ENCODE data around the gene VAMP1. TPM values are rescaled to one million over a fixed set of nuclear protein-coding genes. Genes with fewer than 3 reads are reported as not detected.
A peak's percentile ranks its signal among the peaks of the same experiment; 100 is the strongest.

The VAMP1 gene
- total and polyA plus RNA-seq, 2 of the 13 experiments (the other 11 are each of a cell fraction or from before 2014, with no cell fraction given) = 2.5 to 7.4 TPM

DNA sequence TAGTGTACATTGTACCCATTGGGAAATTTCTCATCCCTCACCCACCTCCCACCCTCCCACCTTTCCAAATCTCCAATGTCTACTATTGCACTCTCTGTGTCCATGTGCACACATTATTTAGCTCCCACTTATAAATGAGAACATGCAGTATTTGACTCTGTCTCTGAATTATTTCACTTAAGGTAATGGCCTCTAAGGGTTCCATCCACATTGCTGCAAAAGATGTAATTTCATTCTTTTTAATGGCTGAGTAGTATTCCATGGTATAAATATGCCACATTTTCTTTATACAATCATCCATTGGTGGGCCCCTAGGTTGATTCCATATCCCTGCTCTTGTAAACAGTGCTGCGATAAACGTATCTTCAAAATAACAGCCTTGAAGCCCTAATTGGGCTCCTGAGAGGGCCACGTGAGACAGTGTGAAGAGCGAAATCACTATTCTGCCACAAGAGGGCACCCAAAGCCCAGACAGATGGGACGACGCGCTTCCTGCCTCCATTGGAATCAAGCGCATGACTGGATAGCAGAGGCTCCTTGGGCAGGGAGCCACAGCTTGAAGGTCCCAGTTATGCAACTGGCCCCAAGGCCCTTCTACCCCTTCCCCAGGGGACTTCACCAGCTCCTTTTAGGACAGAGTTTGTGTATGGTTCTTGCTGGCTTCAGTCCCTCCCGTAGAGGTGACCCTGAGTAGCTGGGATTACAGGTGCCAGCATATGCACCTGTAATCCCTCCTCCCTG, 47.0 kb downstream of the VAMP1 start (continued):
- TF ChIP-seq, protein P1, sequence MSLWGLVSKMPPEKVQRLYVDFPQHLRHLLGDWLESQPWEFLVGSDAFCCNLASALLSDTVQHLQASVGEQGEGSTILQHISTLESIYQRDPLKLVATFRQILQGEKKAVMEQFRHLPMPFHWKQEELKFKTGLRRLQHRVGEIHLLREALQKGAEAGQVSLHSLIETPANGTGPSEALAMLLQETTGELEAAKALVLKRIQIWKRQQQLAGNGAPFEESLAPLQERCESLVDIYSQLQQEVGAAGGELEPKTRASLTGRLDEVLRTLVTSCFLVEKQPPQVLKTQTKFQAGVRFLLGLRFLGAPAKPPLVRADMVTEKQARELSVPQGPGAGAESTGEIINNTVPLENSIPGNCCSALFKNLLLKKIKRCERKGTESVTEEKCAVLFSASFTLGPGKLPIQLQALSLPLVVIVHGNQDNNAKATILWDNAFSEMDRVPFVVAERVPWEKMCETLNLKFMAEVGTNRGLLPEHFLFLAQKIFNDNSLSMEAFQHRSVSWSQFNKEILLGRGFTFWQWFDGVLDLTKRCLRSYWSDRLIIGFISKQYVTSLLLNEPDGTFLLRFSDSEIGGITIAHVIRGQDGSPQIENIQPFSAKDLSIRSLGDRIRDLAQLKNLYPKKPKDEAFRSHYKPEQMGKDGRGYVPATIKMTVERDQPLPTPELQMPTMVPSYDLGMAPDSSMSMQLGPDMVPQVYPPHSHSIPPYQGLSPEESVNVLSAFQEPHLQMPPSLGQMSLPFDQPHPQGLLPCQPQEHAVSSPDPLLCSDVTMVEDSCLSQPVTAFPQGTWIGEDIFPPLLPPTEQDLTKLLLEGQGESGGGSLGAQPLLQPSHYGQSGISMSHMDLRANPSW (CRISPR knock-in tag; IDR thresholded peaks at IDR 0.05; ENCODE audit: borderline replicate concordance) = no peak
- TF ChIP-seq SMC3 (IDR thresholded peaks at IDR 0.05; ENCODE audit: low read length) = peak; percentile 90
- TF ChIP-seq FOXM1 (CRISPR knock-in tag; IDR thresholded peaks at IDR 0.05) = no peak
- TF ChIP-seq KIAA2018 (CRISPR knock-in tag; IDR thresholded peaks at IDR 0.05; ENCODE audit: borderline replicate concordance) = no peak
- TF ChIP-seq, protein P2, sequence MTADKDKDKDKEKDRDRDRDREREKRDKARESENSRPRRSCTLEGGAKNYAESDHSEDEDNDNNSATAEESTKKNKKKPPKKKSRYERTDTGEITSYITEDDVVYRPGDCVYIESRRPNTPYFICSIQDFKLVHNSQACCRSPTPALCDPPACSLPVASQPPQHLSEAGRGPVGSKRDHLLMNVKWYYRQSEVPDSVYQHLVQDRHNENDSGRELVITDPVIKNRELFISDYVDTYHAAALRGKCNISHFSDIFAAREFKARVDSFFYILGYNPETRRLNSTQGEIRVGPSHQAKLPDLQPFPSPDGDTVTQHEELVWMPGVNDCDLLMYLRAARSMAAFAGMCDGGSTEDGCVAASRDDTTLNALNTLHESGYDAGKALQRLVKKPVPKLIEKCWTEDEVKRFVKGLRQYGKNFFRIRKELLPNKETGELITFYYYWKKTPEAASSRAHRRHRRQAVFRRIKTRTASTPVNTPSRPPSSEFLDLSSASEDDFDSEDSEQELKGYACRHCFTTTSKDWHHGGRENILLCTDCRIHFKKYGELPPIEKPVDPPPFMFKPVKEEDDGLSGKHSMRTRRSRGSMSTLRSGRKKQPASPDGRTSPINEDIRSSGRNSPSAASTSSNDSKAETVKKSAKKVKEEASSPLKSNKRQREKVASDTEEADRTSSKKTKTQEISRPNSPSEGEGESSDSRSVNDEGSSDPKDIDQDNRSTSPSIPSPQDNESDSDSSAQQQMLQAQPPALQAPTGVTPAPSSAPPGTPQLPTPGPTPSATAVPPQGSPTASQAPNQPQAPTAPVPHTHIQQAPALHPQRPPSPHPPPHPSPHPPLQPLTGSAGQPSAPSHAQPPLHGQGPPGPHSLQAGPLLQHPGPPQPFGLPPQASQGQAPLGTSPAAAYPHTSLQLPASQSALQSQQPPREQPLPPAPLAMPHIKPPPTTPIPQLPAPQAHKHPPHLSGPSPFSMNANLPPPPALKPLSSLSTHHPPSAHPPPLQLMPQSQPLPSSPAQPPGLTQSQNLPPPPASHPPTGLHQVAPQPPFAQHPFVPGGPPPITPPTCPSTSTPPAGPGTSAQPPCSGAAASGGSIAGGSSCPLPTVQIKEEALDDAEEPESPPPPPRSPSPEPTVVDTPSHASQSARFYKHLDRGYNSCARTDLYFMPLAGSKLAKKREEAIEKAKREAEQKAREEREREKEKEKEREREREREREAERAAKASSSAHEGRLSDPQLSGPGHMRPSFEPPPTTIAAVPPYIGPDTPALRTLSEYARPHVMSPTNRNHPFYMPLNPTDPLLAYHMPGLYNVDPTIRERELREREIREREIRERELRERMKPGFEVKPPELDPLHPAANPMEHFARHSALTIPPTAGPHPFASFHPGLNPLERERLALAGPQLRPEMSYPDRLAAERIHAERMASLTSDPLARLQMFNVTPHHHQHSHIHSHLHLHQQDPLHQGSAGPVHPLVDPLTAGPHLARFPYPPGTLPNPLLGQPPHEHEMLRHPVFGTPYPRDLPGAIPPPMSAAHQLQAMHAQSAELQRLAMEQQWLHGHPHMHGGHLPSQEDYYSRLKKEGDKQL (CRISPR knock-in tag; IDR thresholded peaks at IDR 0.05; ENCODE audit: low read depth) = no peak
- TF ChIP-seq ATRX (CRISPR knock-in tag; IDR thresholded peaks at IDR 0.05; ENCODE audit: borderline replicate concordance) = no peak
- TF ChIP-seq SOX13 (IDR thresholded peaks at IDR 0.05) = no peak
- TF ChIP-seq SOX13 (CRISPR knock-in tag; conservative IDR thresholded peaks at IDR 0.05 in 1 of 2, IDR thresholded peaks at IDR 0.05 in 1 of 2) = no peak
